IPS DF 19.7 (cell line): ENCODE measurements around the gene MYO18A.
"Not testable (repeated sequence)": the region's sequence is repeated elsewhere in the genome, so short reads cannot be mapped to it uniquely, and the experiment has no call there.

Source experiments
- DNase-seq: peaks from one replicate; pipeline ENCODE4 v3.0.0-alpha.2; 2013; ENCODE audit warnings: low read depth, low spot score

Gene MYO18A

DNA sequence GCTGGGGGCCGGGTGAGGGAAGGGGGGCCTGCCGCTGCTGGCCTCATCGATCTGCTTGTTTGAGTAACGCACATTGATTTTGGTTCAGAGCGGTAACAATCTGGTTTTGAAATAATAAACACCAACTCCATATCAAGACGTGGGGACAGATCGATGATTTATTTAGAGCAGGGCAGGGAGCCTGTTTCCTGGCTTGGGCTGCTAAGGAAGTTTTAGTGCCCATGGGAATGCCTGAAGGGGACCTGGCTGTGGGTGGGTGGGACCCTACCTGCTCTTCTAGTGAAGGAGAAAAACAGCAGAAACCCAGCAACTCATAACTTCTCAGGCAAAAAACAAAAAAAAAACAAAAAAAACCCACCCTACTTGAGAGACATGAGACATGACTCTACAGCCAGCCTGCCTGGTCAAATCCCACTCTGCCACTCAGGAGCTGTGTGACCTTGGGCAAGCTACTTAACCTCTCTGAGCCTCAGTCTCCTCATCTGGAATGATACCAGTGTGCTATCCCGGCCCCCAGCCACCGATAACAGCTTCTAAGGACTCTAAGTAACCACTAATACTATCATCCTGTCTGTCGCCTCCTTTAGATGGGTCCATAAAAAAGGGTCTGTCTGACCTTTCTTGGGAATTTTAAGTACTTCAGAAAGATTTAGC lies 71.2 kb downstream of the MYO18A start:
- no peak for DNase-seq

DNA sequence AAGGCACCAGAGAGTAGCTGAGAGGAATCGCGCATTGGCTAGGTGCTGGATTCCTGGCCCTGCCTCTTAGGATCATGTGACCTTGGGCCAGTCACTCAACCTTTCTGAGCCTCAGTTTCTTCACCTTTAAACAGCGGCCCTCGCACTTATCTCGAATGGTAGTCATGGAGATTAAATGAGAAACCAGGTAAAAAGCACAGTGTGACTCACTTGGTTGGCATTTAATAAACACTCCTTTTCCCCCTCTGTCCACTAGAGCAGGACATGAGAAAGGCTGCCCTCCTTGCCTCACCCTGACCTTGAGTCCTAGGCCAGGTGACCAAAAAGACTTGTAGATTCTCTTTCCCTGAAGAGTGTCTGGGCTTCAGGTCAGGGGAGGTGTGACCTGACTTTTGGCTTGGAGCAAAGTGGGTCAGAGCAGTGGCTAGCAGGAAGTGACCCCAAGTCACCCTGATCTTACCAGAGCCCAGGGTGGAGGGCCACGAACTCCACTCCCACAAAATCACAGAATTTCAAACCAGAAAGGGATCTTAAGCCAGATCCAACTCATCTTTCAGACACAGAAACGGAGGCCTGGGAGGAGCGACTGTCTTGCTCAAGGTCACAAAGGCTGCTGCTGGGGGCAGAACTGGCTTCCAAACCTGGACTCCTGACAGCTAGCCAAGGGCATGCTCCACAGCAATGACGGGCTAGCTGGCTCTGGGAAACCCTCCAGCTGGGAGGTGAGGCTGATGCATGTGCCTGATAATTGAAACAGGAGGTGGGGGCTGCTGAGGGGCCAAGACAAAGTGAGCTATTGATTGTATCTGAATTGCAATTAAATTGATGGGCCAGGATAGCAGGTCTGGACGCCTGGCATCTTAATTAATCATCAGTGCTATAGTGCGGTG lies 72.0 kb downstream of the MYO18A start:
- no peak for DNase-seq

DNA sequence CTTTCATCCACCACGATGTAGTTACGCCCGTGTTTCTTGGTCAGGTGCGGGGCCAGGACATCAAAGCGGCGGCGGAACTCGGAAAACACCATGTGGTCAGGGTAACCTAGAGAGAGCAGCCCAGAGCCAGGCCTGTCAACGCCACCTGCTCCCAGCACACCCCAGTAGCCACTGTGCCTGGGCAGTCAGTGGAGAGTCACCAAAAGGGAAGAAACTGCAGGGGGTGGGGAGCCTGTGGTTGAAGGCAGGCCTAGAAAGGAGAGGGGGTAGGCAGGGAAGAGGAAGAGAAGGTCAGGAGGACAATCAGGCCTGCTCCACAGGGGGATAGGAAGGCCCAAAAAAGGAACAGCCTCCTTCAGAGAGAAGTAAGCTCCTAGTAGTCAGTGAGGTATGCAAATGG lies 73.1 kb downstream of the MYO18A start:
- DNase-seq, result no peak

DNA sequence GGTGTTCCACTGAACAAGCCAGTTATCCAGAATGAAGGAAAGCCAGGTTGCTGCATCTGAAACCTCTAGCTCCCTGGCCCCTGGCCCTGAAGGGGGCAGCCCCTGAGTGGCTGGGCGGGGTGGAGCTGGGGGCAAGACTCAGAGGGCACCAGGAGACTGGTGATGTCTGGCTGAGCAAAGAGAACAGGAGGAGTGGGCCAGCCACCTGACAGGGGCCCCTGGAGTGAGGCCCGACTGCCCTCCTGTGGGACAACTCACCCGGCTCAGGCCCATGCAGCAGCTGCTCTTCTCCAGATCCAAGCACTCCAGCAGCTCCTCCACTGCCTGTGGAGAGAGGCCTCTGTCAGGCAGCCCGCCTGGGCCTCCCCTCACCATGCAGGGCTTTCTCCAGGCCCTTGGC lies 76.9 kb downstream of the MYO18A start:
- no peak for DNase-seq

DNA sequence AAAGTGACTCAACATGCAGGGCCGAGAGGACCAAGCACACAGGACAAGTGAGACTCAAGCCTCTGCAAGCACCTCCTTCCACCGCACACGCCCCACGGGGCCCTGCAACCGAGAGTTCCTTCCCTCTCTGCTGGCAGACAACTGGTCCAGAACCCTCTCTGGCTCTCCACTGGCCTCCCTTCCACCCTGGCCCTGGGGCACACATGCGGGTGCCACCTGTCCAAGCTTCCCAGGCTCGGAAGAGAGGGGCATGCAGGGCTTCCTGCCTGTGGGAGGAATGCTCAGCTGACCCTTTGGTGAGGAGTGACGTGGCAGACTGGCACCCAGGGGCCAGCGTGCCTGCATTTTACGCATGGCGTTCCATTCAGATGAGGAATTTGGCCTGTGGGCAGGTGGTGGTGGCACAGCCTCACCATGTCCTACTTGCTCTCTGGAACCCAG lies 77.4 kb downstream of the MYO18A start:
- DNase-seq, result no peak

DNA sequence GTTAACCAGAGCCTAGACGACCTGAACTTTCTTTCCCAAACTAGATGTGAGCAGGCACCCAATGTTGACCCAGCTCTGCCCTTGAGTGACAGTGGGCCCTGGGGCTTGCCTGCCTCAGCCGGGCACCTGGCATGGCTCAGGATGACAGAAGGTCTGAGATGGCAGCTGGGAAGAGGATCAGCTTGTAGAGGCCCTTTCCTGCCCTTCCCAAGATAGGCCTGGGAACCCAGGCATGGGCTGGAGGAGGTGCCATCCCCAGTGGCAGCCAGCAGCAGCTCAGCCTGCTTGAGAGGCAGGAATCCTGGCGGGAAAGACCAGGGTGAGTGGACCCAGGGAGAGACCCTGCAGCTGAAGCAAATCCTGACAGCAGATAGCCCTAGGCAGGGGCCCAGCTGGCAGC lies 78.2 kb downstream of the MYO18A start:
- no peak for DNase-seq

DNA sequence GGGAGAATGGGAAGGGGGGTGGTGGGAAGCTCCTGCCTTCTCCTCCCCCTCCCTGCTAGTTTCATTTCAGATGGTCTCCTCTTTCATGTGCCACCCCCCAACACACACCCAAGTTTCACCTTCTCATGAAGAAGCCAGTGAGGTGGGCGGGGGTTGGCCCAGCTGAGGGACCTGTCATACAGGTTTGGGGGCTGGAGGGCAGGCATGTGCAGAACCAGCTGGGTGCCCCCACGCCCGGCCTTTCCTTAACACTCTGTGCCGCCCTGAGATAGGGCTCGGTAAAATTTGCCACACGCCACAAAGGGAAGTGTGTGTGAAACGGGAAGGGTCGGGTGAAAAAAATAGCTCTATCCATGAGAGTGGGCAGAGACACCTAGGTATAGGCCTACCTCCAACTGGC lies 79.9 kb downstream of the MYO18A start:
- DNase-seq, result no peak

DNA sequence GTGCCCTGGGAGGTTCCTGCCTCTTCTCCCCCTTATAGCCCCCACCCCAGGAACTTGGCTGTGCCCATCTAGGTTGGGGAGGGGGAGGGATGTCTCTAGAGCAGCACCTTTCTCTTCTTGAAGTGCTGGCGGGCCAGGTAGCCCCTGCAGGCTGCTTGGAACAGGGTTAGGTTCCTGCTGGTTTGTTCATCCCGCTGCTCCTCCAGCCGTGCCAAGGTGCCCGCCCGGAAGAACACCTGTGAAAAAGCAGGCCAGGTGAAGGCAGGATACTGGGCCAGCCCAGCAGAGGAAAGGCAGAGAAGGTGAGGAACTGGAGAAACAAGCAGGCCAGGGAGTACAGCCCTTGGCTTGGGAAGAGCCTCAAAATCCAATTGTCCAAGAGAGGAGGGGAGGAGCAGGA lies 80.7 kb downstream of the MYO18A start:
- DNase-seq, result no peak

DNA sequence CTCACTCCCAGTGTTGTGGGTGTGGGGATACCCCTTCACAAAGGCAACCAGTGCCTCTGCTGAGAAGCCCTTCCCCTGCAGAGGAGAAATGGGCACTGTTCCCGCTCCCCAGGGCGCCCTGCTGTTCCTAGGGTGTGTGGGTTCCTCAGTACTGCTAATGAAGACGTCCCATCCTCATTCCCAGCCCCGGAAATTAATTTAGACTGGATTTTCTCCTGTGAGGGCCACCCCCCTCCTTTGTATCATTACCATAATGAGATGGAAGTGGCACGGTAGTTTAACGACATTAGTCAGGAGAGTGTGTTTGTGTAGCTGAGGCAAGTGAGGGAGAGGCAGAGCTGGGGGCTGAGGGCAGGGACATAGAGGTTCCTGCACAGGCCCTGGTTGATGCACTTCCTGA lies 84.1 kb downstream of the MYO18A start:
- no peak for DNase-seq

DNA sequence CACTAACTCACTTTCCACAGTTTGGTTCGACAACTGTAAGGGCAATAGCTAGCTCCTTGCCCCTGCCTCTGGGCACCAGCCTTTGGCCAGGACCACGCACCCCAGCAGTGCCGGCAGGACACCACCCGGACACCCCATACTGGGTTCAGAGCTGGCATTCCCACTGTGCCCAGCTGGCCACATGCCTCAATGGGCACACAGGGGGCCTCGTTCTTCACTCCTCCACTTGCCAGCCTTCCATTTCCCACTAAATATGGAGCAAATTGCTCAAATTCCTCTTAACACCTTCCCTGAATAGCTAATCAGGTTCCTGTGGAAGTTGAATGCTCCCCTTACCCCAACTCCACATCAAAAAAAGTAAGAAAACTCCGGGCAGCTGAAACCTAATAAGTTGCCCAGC lies 84.8 kb downstream of the MYO18A start:
- no peak for DNase-seq

DNA sequence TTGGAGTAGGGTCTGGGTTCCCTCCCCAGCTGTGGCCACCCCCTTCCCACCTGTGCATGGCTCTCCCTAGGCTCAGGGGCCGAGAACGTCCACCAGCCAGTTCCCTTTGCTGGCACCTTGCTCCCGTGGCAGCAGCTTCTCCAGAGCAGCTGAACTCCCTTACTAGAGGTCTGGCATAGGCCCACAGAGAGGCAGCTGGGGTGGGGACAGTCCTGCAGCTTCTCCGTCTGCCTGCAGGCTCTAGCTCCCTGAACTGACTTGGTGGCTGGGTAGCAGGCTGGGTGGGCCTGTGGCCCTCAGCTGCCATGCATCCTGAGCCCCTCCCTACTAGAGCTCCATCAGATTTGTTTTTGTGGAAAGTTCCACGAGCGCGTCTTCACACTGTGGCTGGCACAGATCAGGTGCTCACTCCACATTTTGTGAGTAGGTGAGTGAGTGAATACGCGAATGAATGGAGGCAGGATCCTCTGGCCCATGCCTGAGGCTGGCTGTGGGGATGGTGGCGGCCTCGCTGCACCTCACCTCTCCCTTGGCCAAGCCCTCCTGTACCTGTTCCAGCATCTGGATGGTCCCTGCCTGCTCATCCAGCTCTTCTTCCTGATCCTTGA lies 86.0 kb downstream of the MYO18A start:
- no peak for DNase-seq

DNA sequence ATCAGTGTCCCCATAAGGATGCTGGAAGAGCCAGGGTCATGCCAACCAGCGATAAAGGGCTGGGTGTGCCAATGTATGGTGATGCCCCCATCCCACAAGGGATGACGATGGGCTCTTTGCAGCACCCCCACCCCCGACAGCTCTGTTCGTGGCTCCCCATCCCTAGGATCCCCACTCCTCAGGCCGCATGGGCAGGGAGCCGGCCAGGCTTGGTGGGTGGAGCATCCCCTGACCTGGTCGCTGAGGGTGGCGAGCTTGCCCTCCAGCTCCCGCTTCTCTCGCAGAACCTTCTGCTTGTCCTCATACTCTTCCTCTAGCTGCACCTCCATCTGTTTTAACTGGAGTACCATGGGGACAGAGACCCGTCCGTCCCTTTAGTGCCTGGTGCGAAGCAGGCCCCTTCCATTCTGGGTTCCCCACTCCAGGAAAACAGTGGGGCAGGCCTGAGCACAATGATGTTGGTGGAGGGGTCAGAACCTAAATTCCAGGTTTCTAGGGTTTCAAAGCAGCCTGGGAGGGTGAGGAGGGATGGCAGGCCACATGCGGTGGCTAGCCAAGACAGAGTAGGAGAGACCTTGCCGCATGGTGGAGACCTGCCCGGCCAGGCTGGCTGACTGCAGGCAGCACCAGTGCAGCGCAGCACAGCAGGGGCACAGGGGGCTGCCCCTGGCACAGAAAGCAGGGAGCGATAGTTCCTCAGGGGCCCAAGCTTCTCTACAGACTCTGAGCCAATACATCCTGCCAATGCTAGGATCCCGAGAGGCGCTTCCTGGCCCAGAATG lies 86.9 kb downstream of the MYO18A start:
- DNase-seq, result no peak

DNA sequence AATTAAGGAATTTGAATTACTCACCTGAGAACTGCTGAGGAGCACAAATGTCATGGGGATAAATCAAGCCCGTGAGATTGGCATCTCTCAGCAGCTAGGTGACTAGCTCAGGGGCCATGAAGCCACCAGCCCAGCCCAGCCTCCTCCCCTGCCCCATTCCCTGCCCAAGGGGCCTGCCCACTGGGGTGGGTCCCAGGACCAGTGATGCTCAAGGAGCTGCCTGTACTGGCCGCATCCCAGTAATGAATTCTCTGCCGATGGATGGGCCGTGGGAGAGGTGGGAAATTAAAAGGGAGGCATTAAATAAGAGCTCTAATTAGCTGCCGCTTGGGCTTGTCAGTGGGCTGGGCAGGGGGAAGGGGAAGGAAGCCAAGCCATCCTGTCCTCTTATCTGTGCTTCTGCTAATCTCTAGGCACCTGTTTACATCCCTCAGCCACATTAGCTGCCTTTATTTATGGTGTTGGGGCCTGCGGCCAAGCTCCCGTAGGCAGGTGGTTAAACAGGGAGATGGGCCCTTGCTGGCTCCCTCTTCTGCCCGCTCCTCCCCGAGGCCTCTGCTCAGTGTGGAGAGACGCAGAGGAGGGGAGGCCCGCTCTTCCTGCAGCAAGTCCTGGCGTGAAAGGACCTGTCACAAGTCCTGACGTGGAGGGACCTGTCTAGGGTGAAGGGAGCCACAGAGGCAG lies 88.5 kb downstream of the MYO18A start:
- no peak for DNase-seq

DNA sequence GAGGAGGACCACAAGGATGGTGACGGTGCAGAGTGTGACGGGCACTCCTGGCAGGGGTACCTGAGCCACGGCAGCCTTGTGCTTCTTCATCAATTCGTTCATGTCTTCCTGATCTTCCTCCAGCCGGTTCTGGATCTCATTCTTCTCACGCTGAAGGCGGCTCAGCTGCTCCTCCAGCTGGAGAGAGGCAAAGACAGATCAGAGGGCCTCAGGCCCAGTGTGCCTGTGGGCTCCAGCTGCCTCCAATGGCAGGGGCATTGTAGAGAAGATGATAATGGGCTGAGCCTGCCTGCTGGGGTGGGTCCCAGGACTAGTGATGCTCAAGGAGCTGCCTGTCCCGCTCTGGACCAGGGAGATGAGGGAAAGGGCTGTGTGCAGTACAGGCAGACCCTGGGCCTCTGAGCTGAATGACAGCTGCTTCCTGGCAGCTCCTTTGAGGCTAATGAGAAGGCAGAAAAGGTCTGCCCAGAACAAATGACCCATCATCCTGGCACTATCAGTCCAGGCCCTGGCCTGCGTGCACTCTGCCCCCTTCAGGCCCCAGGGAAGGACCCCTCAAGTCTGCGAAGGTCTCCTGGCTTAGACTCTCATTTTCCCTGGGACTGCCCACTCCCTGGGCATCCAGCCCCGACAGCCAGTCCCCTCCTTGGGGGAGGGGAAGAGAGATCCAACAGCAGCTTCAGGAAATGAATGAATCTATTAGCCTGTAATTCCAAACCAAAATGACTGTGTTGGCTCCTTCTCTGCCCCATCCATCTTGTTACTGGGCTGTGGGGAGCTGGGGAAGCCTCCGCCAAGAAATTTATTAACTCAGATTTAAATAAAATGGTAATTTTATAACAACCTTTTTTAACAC lies 89.2 kb downstream of the MYO18A start:
- DNase-seq, result no peak

DNA sequence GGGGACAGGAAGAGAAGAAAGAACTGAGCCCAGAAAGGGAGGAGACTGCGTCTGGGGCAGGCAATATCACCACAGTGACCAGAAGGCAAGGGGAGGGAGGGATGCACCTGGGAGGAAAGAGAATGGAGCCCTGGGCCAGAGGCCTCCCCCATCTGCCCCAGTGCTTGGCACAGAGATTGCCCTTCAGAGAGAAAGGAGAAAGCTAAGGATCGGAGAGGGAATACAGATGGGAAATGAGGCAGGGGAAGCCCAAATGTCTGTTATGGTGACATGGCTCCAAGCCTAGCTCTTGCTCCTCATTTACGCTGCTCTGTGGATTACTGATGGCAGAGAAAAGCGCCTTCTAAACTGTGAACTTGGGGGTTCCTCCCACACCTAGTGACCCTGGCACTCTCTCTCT lies 90.1 kb downstream of the MYO18A start:
- no peak for DNase-seq

DNA sequence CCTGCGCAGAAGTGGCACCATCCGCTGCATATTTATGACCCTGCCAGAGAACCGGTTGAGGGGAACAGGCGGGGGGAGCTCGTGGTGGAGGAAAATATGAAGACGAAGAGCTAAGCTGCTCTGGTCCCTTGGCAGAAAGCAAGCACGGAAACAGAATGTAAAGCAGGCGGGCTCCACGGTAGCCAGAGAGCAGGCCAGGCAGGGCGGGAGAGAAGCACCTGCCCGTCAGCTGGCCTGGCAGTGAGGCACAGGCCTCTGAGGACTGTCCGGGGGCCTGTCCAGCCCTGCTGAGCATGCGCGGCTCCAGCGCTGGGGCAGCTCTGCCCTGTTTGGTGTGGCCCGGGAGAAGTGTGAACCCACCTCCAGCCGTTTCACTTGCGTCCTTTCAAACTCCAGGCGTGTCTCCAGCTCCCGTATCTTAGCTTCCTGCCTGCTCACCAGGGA lies 90.6 kb downstream of the MYO18A start:
- no peak for DNase-seq

DNA sequence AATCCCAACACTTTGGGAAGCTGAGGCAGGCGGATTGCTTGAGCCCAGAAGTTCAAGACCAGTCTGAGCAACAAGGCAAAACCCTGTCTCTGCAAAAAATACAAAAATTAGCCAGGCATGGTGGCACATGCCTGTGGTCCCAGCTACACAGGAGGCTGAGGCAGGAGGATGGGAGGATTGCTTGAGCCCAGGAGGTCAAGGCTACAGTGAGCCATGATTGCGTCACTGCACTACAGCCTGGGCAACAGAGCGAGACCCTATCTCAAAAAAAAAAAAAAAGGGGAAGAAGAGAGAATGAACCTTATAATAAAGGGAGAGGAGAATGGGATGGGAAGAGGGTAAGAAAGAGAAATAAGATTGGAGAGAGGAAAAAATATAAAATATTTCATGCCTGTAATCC lies 91.4 kb downstream of the MYO18A start:
- not testable (repeated sequence) for DNase-seq

DNA sequence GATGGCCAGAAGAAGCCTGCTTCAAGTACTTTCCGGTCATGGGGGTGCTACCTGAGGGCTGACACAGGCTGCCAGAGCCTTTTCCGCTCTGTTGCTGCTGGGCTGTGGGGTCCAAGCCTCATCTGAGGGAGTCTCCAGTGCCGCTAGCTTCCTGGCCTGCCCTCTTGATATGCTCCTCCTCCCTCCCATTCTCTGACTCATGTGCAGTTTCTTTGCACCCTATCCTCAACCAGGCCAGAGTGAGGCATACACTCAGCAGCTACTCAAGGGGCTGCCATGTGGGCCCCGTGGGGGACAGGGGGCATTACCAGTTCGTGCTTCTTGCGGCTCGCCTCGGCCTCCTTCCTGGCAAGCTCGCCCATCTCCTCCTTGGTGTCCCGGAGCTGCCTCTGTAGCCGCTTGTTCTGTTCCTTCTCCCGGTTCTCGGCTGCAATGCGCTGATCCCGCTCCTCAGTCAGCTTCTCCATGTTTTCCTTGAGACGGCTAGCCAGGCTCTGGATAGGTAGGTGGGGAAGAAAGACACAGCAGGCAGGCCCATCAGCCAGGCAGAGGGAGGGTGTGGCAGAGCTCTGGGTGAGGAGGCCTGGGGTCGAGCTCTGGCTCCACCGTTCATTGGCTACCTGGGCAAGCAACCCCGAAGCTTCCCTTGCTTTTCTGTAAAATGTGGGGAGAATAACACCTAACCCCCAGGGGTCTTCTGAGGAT lies 93.4 kb downstream of the MYO18A start:
- DNase-seq, result no peak

DNA sequence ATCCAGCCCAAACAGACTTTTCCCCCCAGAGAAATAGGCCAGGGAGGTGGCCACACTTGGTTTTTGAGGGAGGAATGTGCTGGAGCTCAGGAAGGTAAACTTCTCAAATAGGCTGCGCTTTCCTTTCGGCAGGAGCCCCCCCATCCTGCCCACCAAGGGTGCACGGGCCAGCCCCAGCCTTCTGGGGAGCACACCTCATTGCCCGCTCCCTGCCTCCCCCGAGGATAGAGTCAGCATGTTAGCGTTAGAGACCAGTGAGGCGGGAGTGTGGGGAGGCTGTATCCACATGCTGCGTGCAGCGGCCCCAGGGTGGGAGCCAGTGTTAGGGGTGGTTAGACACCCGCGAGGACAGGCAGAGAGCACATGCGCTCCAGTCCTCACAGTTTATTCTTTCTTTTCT lies 95.0 kb downstream of the MYO18A start:
- no peak for DNase-seq
